B cell (primary cell): ENCODE results near the gene LTBP3. TPM values are rescaled to one million over a fixed set of nuclear protein-coding genes. Genes with fewer than 3 reads are reported as not detected.

Source experiments
- ATAC-seq: fragments of 200-7000 bp; cut with Tn5 transposase; one replicate; pipeline ENCODE4 v1.10.0; 2021; ENCODE audit warnings: low read depth, mild to moderate bottlenecking, moderate number of reproducible peaks, moderate library complexity
- CTCF ChIA-PET: fragments of 350-600 bp; sonication (Branson Sonifier 250); formaldehyde crosslinking; loops from one replicate; lab custom pipeline; 2021; ENCODE audit warnings: antibody characterized with exemption, inconsistent platforms; lab: Charles Lee
- POLR2A ChIA-PET: fragments of 350-600 bp; sonication (Branson Sonifier 250); formaldehyde crosslinking; loops from one replicate; lab custom pipeline; 2021; ENCODE audit warnings: antibody characterized with exemption; lab: Charles Lee
- DNase-seq: peaks from one replicate; pipeline ENCODE4 v3.0.0; 2013
- H2AFZ ChIP-seq: 2 replicates; pipeline ENCODE4 v1.6.1; 2012; ENCODE audit warnings: mild to moderate bottlenecking, low read depth, low read length; ENCODE audit not compliant: insufficient read depth, poor library complexity, severe bottlenecking
- H3K27ac ChIP-seq, 2 donors: 1 replicate in 1 of 2; 2 replicates in 1 of 2; pipeline ENCODE4 v1.5.1; 2012 to 2013; ENCODE audit warnings: low read length in 2 of 2, mild to moderate bottlenecking in 2 of 2, moderate library complexity in 1 of 2
- H3K27me3 ChIP-seq, 4 experiments: fragments of 200-600 bp in 1 of 4; sonication (generic) in 1 of 4; replicated peaks in 1 of 4; 1 replicate in 2 of 4; 2 replicates in 2 of 4; pipeline versions ENCODE4 v1.6.1 to v1.7.0; 2013 to 2016; ENCODE audit warnings: low read length in 3 of 4, mild to moderate bottlenecking in 2 of 4, mixed read lengths in 1 of 4, moderate library complexity in 1 of 4; ENCODE audit not compliant: insufficient read depth in 4 of 4, control insufficient read depth in 3 of 4; ENCODE audit errors: control extremely low read depth in 1 of 4
- H3K36me3 ChIP-seq, 2 experiments: replicated peaks in 1 of 2; 1 replicate in 1 of 2; 2 replicates in 1 of 2; pipeline versions ENCODE4 v1.6.1 to v1.7.1; 2013; ENCODE audit warnings: low read length in 1 of 2; ENCODE audit not compliant: insufficient read depth in 2 of 2, control insufficient read depth in 1 of 2; ENCODE audit errors: control extremely low read depth in 1 of 2, extremely low read depth in 1 of 2
- H3K4me1 ChIP-seq, 2 donors: fragments of 200-600 bp in 1 of 2; sonication (generic) in 1 of 2; 1 replicate in 1 of 2; 2 replicates in 1 of 2; pipeline versions ENCODE4 v1.5.1 to v1.6.1; 2013 to 2017; ENCODE audit warnings: low read length in 2 of 2; ENCODE audit not compliant: control insufficient read depth in 2 of 2, insufficient read depth in 2 of 2
- H3K4me2 ChIP-seq: replicated peaks from 2 replicates; pipeline ENCODE3; 2012; ENCODE audit warnings: mild to moderate bottlenecking, low read depth, low read length; ENCODE audit not compliant: poor library complexity, severe bottlenecking
- H3K4me3 ChIP-seq, 5 experiments: fragments of 200-600 bp in 1 of 5; sonication (generic) in 1 of 5; 1 replicate in 3 of 5; 2 replicates in 2 of 5; pipeline versions ENCODE4 v1.5.1 to v1.7.0; 2011 to 2016; ENCODE audit warnings: low read length in 4 of 5, mild to moderate bottlenecking in 4 of 5, low read depth in 2 of 5, control low read depth in 1 of 5, moderate library complexity in 1 of 5; ENCODE audit not compliant: insufficient read depth in 1 of 5; ENCODE audit errors: control extremely low read depth in 1 of 5, extremely low read depth in 1 of 5
- H3K79me2 ChIP-seq: fragments of 200-600 bp; sonication (generic); one replicate; pipeline ENCODE4 v1.6.0; 2016; ENCODE audit warnings: low read length; ENCODE audit not compliant: control insufficient read depth, insufficient read depth
- H3K9ac ChIP-seq: fragments of 200-600 bp; sonication (generic); 2 replicates; pipeline ENCODE4 v1.6.1; 2017; ENCODE audit warnings: mild to moderate bottlenecking, low read length, moderate library complexity
- H3K9me3 ChIP-seq, 3 donors: one replicate each; pipeline versions ENCODE4 v1.6.1 to v1.7.1; 2013; ENCODE audit warnings: low read length in 2 of 3; ENCODE audit not compliant: control insufficient read depth in 2 of 3, insufficient read depth in 1 of 3; ENCODE audit errors: control extremely low read depth in 1 of 3
- H4K20me1 ChIP-seq: 2 replicates; pipeline ENCODE4 v1.6.0; 2012; ENCODE audit warnings: mild to moderate bottlenecking, low read length; ENCODE audit not compliant: insufficient read depth, control insufficient read depth, poor library complexity, severe bottlenecking
- H3K27ac Mint-ChIP-seq: one replicate; pipeline ENCODE4 v1.8.0; 2021; ENCODE audit warnings: mixed read lengths
- H3K27me3 Mint-ChIP-seq: one replicate; pipeline ENCODE4 v1.8.0; 2021; ENCODE audit warnings: mixed read lengths
- H3K4me1 Mint-ChIP-seq: one replicate; pipeline ENCODE4 v1.8.0; 2021; ENCODE audit warnings: mixed read lengths
- H3K4me3 Mint-ChIP-seq: one replicate; pipeline ENCODE4 v1.8.0; 2021; ENCODE audit warnings: mixed read lengths
- H3K9me3 Mint-ChIP-seq: one replicate; pipeline ENCODE4 v1.8.0; 2022; ENCODE audit warnings: mixed read lengths; ENCODE audit not compliant: insufficient read depth
- CTCF ChIP-seq: fragments of 200-600 bp; IDR thresholded peaks from one replicate; pipeline ENCODE4 v1.8.0; 2022; ENCODE audit warnings: antibody characterized with exemption, mild to moderate bottlenecking
- EZH2 ChIP-seq: IDR thresholded peaks from 2 replicates; pipeline ENCODE4 v1.6.1; 2012; ENCODE audit warnings: borderline replicate concordance, low read depth, mild to moderate bottlenecking, moderate library complexity, low read length; ENCODE audit not compliant: insufficient read depth, poor library complexity, severe bottlenecking
- WGBS: methylation state at CpG from one replicate; pipeline ENCODE4 v1.1.5; 2013; ENCODE audit warnings: missing lambda C conversion rate; ENCODE audit not compliant: insufficient coverage; 5-methylcytosine and 5-hydroxymethylcytosine counted together
- intact Hi-C: fragments of 100-400 bp; cut with micrococcal nuclease; formaldehyde crosslinking; loops from one replicate; pipeline ENCODE4 v1.10.0; 2022
- polyA plus RNA-seq: library from polyadenylated mRNA; depleted of rRNA; stranded (reverse); fragments of >200 nt; gene quantifications from 2 replicates; pipeline ENCODE4 v1.2.3, GENCODE V29; 2012
- total RNA-seq, 2 donors: library from RNA; stranded (reverse); fragments of 120-200 nt in 1 of 2; gene quantifications; 1 replicate in 1 of 2; 2 replicates in 1 of 2; pipeline versions ENCODE4 v1.2.3 to v1.2.4, GENCODE V29; 2013 to 2022

The LTBP3 gene
- total and polyA plus RNA-seq, 2 donors (not counting 1 experiment from before 2014, with no cell fraction given), result 65.1 to 69.0 TPM

- no peaks in the 10 kb centered on the region for H3K27me3 Mint-ChIP-seq
- H2AFZ ChIP-seq, result peak overlapping the region; percentile 76
- DNase-seq, result no peak
These were observed 32.3 kb downstream of the LTBP3 start for GRCh38 chr11:65525546-65526480.

More at GRCh38 chr11:65525546-65526480, 32.3 kb downstream of the LTBP3 start:
- Histone ChIP-seq H3K4me1 (peaks cover 39 to 41% of the 10 kb centered on the region in 2 donors), H3K4me2 (peak overlapping the region; percentile 94), H3K4me3 (peak overlapping the region; percentile 4 to 94 (median 77)), H3K79me2 (peaks cover 37% of the 10 kb centered on the region), H3K27ac (peak overlapping the region; percentile 34 to 84), H3K36me3 (peaks cover 0 to 27% of the 10 kb centered on the region in 2 experiments), H4K20me1 (peaks cover 25% of the 10 kb centered on the region), H3K9ac (peak overlapping the region; percentile 77), H3K9me3 (no peaks in the 10 kb centered on the region), H3K27me3 (no peaks in the 10 kb centered on the region)
- POLR2A ChIA-PET, result interaction anchor here (0.5 to 2.2 kb wide), 17 partner anchors 13 to 138 kb away, joined by 3 to 16 read pairs (median 4); partner anchors contain the start of genes NEAT1 and ZNRD2
- no peak for TF ChIP-seq EZH2
- TF ChIP-seq CTCF, result no peak
- Mint-ChIP-seq H3K27ac (peak overlapping the region; percentile 74), H3K9me3 (no peaks in the 10 kb centered on the region), H3K4me1 (peaks cover 39% of the 10 kb centered on the region), H3K4me3 (peak overlapping the region; percentile 85)
- WGBS, result 29% methylated on average over 16 of the region's 31 CpGs
- ATAC-seq, result no peak
- CTCF ChIA-PET, result interaction anchor here (0.5 to 2.1 kb wide), 8 partner anchors 10 to 251 kb away, joined by 3 to 14 read pairs (median 4); partner anchors contain the start of gene FAM89B
- intact Hi-C loops, result loop anchor here (2.0 to 10.0 kb wide), 2 partner anchors 15 to 481 kb away; partner anchors contain the start of gene SAC3D1
